RCC 7860 (cell line): Measurements from ENCODE around the gene MTARC2.

Experiments used
- DNase-seq: peaks from one replicate; pipeline ENCODE4 v3.0.0-alpha.2; 2015; ENCODE audit warnings: low spot score
- FAIRE-seq: peaks from 2 replicates; lab custom pipeline; 2012; peaks lifted over from hg19 to GRCh38; lab: Jason Lieb, UNC

MTARC2 gene

DNA sequence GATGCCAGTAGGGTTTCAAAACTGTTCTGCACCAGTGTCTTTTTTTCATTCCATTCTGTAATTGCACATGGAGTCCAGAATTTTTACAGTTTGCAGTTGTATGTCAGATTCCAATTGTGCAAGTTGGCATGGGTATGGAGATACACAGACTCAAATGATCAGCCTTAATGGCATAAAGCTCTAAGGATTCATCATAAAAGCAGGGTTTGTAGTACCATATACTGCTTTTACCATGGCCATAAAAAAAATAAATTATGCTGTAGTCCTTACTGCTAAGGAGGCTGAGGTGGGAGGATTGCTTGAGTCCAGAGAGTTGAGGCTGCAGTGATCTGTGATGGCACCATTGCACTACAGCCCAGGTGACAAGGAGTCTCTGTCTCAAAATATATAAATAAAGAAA lies 48.9 kb downstream of the MTARC2 start:
- DNase-seq (no peak), FAIRE-seq (no peak)

DNA sequence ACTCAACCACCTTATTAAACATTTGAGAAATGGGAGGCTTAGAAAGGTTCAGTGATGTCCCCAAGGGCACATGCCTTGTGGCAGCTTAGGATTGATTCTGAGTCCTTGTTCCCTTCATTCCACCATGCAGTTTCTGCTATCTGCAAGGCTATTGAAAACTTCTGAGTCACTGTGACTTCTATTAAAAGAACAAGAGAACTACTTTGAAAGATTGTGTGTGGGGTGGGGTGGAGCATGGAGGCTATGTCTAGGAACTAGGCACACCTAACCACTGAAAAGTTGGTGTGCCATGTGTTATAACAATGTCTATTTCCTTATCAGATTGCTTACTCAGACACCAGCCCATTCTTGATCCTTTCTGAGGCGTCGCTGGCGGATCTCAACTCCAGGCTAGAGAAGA lies 49.4 kb downstream of the MTARC2 start:
- DNase-seq (no peak), FAIRE-seq (no peak)

DNA sequence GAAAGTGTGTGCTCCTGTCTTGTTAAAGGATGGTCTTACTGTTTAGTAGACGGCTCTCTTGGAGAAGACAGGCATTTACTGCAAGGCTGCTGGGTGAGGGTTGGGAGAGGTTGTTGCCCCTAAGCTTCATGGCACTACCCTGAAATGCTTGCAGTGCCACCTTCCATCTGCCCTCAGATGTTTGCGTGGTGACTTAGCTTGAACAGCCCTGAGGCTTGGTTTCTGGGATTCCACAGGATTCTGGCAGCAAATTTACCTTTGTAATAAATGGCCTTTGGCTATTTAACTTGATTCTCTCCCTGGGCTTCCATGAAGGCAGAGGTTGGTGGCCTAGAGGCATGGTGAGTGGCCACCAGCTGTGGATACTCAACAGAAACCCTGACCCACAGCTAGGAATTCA lies 50.2 kb downstream of the MTARC2 start:
- DNase-seq: no peak
- no peak for FAIRE-seq

DNA sequence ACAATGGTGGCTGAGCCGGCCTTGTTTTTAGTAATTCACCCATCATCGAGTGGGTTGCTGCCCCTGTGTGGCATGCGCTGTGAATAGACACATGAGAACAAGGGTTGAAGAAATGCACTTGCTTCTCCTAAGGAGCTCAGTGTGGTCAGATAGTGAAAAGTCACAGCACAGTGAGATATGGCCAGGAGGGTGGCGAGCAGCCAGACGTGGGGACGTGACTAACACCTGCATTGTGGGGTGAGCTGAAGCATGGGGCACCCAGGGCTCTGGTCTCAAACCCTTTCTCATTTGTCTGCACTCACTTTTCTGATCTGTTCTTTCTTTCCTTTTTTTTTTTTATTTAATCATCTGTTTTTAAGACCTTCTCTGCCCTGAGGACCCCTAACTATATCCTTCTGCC lies 52.1 kb downstream of the MTARC2 start:
- FAIRE-seq (no peak), DNase-seq (no peak)

DNA sequence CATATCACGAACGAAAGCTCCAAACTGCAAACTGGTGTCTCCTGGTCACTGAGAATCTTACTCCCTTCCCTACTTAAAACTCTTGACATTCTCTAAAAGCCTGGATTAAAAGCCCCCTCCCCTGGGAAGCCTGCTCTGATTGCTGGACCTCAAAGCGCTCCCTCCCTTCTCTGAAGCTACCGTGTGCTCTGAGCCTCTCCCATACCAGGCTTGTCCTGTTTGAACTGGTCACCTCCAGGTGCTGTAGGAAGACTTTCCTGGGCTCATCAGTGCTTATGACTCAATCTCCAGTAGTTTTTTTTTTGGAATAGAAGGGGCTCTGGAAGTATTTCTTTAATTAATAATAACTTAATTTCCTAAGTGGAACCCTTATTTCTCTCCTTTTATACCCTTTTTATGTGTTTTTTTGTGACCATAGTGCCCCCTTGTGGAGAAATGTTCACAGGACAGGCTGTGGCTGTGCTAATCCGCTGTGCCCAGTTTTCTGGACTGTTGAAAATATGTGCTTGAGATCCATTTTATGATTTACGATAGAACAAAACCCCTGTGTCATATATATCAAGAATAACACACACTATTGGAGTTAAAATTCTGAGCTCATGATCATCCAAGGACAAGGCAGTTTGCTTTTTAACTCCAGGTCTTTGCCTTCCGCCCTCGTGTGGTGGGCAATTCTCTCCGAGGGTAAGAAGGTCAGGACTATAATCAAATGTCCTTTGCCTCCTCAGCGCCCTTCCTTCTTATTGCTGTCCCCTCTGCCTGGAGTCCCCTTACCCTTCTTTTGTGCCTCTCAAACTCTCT lies 55.5 kb downstream of the MTARC2 start:
- peak; percentile 49 for FAIRE-seq
- peak; percentile 18 for DNase-seq

DNA sequence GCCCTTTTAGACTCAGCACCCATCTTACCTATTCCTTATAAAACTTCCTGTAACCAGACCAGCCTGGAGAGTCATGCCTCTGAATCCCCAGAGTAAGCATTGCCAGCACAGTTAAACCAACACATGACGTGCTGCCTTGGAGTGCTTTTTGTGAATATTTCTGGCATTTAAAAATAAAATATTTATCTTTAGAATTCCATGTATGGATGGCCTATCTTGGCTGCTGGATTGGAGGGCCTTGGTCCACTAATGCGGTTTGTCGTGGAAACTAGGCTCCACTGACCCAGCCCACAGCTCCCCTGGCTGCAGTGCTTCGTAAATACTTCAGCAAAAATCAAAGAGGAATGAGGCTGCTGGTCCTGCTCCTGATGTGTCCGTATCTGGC lies 56.1 kb downstream of the MTARC2 start:
- FAIRE-seq (no peak), DNase-seq (no peak)

DNA sequence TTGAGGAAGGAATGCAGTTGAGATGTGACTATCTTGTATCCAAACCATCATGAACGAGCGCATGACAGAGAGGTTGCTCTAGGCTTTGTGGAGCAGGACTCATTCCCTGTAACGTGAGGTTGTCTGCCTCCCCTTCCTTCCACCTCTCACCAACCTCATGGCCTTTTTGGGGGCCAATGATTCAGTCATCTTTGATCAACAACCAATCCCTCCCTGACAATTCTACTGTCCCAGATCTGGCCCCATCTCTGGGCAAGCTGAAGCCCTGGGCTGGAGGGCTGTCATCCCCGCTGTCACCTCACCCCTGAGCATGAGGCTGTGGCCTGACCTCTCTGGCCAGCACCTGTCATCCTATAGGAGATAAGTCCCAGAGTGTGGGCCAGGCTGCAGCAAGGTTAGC lies 58.3 kb downstream of the MTARC2 start:
- FAIRE-seq (no peak), DNase-seq (no peak)

DNA sequence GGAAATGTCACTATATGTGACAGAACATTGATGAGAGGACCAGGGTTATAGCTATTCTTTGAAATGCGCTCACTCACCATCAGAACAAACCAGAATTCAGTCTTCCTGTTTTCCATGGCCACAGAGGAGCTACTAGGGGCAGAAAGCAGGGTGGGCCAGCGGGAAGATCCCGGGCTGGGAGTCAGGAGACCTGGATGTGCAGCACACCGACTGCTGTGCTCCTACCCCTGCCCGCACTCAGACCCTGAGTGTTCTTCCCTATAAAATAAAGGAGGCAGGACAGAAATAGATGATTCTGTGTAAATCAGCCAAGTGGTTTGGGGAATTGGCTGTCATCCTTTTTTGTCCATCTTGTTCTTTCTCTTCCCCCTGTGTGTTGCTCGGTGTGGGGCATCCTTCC lies 59.6 kb downstream of the MTARC2 start:
- DNase-seq (no peak), FAIRE-seq (no peak)

DNA sequence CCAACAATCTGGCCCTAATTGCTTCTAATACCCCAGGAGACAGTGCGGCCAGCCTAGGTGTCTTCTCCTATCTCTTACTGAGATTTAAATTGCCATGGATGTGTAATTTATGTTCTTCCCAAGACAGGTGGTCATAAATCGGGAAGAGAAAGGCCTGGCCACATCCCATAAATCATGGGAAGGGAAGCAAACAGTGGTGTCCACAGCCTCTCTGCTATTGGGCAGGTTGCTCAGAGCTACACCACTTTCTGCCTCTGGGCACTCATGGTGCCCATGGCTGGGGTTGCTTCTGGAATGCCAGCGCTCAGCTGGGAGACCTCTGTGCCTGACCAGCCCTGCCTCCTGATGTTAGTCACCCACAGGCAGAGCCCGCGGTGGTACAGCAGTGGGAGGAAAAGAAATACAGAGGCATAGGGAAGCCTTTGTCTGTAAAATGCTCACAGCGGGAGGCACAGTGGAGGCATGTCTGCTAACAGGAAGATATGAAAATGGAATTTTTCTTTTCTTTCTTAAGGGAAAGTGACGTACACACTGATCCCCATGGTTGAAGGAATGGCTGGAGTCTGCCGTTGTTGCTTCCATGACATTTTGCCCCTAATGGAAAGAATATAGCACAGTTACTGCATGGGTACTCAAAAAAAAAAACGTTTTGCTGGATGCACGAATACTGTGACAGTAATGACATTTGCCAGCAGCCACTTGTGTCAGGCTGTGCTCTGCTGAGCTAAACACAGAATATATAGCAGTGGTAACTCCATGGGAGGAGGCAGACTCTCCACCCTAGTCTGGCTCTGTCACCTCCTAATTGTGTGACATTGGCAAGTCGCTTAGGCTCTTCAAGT lies 60.4 kb downstream of the MTARC2 start:
- DNase-seq (peak; percentile 11), FAIRE-seq (no peak)

DNA sequence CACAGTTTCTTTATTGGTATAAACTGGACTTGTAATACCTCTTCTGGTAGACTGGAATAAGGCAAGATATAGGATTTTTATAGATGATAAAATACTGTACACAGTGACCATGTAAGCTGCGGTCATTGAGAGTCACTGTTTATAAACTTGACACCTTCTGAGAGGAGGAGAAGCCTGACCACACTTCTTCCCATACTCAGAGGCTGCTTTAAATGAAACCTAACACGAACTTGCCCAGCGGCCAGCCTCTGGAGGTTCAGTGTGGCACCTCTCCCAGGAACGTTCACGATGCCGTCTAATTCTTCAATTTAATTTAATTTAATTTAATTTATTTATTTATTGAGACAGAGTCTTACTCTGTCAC lies 61.0 kb downstream of the MTARC2 start:
- DNase-seq (no peak), FAIRE-seq (no peak)

DNA sequence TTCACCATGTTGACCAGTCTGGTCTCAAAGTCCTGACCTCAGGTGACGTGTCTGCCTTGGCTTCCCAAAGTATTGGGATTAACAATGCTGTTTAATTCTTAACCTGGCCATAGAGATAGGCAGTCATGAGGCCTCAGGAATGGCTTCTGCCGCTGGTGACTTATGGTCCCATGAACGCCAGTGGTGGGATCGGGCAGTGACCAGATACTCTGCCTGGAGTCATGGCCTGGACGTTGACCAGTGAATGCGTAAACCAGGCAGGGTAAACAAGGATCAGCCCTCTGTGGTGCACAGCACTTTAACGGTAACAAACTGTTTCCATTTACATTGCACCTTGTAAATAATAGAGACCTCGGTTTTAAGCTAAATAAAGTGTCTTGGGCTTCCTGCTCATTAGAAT lies 61.6 kb downstream of the MTARC2 start:
- FAIRE-seq (no peak), DNase-seq (no peak)

DNA sequence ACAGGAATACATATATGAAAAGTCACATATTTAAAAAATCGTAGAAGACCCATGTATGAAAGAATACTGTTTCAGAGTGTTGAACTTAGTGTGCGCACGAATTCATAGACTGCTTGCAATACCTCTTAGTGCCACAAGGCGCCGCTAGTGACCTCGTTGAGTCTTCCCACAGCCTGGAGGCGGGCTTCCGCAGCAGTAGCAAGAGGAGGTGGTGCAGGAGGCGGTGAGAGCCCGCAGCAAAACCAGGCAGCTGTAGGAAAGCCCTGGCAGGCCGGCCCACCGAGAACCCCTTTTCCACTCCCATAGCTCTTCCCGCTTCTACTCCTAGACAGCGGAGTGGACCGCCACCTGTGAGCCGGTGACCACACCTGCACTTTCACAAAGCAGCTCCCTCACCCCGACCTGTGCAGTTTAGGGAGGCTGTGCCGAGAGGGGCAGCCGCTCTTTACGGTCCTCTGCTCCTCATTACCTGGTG lies 62.1 kb downstream of the MTARC2 start:
- peak; percentile 82 for FAIRE-seq
- DNase-seq: peak; percentile 71

DNA sequence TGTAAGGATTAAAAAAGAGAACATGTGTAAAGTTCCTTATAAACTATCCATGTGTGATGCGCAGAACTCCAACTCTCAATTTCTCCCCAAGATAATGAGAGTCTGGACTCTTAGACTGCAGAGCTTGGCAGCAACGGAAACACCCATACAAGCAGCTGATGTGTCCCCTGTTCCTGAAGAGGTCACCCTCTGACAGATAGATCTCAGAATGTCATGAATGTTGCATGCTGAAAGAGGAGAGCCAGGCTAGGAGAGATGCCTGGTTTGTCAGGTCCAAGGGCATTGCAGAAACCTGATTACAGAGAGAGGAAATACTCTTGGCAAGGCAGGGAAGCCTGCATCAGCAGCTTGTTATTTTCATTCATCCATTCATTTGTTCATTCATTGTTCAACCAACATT lies 62.8 kb downstream of the MTARC2 start:
- no peak for FAIRE-seq
- no peak for DNase-seq

DNA sequence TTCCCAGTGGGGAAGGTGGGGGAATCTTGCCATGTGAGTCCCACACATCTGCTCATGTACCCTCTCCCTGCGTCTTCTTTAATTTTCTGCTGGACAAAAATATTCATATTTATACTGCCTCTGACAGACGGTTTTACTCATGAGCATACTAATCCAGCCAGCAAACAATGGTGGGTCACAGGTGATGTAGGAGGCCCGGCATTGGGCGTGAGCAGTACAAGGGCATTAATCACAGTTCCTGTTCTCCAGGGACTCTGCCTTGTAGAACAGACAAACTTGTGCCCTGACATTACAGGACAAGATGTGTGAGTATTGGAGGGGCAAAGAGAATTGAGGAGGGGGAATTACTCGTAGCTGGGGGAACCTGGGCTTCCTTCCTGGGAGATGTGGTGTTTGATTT lies 63.6 kb downstream of the MTARC2 start:
- DNase-seq: no peak
- no peak for FAIRE-seq

DNA sequence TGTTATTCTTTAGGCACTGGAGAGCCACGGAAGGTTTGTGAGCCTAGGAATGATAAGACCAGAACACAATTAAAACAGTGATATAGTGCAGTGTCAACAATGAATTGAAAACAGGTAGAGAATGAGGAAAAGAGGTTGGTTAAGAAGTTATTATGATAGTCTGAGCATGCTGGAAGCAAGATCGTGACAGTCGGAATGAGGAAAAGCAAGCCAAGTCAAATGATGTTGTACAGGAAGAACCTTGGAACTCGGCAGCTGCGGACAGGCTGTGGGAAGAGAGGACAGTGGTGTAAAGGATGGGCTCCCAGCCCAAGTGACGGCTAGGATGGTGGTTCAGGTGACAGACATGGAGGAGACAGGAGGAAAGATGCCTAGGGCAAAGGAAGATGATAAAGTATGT lies 64.2 kb downstream of the MTARC2 start:
- DNase-seq (no peak), FAIRE-seq (no peak)

DNA sequence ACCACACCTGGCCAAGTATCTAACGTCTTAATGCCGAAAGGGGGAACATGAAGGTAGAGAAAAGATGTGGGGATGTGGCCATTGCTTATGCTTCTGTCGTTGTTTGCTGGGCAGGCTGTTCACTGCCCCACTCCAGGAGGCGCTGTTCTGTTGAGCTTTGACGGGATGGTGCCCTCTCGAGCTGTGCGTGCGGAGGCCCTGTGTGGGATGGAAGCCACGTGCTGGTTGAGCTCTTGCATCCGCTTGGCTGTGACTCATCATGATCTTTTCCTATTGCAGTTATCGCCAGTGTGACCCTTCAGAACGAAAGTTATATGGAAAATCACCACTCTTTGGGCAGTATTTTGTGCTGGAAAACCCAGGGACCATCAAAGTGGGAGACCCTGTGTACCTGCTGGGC lies 64.9 kb downstream of the MTARC2 start:
- no peak for DNase-seq
- no peak for FAIRE-seq

DNA sequence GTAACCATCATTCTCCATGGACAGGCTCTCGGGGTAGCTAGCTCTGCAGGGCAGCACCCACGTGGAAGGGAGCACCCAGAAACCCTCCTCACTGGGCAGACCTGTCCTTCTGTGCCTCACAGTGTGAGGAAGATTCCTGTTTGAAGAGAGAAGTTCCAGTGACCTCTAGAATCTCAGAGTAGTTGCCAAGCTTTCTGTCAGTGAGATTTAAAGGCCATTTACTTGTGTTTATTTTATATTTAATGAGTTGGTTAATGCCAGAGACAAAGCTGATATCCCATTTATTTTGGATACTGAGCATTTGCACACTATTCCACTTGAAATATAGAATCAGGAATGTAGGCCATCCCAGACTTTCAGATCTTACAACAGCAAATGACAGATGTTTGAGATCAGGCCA lies 67.3 kb downstream of the MTARC2 start:
- DNase-seq (no peak), FAIRE-seq (no peak)

DNA sequence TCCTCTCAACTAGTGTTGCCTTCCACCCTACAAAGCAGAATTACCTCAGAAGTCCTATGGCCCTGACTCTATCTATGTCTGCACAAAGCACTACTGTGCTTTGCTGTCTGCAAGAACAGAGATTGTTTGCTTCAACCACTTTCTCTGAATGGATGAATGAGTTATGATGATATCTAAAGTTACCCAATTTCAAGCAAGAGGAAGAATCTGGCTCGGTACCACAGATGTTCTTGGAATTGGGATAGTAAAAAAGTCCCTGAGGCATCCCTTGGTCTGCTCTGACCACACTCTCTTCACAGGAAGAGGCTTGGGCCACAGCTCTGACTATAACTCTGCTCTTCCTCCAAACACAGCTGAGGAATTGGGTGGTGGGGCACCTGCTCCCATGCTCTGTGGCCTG lies 69.8 kb downstream of the MTARC2 start:
- no peak for DNase-seq
- FAIRE-seq: no peak

DNA sequence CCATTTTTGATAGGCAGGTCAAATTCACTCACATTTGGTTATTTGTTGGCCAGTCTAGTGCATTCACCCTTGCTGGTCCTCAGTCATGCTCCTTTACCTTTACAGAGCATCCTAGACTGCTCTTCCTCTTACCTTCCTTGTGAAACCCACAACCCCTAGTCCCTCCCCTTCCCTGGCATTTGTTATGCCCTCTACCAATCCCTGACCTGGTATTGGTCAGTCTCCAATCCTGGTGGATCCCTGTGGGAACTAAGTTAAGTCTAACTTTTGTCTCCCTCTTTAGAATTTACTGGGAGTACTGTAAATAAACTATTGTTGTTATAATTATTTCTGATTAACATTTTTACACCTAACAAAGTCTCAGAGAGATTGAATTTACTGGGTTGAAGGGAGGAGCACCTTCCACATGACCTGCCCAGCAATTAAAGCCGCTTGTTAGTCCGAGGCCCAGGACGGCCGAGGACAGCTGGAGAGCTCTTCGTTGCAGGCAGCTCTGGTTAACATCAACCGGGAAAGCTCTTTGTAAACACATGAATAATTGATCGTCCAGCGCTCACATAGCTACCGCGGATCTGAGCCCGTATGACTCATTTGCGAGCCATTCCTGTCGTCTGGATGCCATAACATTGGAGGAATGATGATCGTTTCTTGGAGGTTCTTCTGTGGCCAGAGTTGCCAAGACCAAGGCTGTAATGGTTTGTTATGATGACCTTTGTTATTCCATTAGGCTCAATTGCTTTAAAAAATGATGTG lies 70.5 kb downstream of the MTARC2 start:
- DNase-seq (no peak), FAIRE-seq (no peak)

DNA sequence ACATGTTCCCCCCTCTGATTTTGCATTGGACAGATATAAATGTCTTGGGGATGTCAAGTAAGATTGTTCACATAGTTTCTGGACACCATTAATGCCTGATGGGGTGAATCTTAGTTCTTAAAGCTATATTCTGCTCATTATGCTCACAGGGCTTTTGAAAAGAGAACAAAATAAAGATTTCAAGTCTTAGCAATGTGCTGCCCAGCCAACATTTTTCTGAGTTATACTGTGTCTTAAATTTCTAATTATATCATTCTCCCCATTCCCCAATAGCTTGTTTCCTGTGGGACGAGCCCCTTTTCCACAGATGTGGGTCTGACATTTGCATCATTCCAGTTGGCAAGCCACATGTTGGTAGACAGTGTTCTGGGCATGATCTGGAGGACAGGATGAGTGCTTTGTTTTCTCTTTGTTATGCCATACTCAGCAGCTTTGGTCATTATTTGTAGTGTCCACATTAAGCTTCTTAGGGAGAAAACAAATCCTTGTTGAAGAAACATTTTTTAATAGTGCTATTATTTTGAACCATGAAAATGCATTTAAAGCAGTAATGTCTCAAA lies 71.4 kb downstream of the MTARC2 start:
- no peak for DNase-seq
- FAIRE-seq: no peak
